VCaP (cell line): ENCODE measurements around the gene ANO6.
"Not testable (repeated sequence)": the region's sequence is repeated elsewhere in the genome, so short reads cannot be mapped to it uniquely, and the experiment has no call there.

Experiments
- H3K27ac ChIP-seq: fragments of 450-650 bp; 2 replicates; pipeline ENCODE4 v1.5.1; 2017
- TF ChIP-seq, protein P1 (sequence below): fragments of 450-650 bp; conservative IDR thresholded peaks from 2 replicates; pipeline ENCODE4 v1.5.1; 2017; ENCODE audit warnings: mild to moderate bottlenecking, moderate library complexity

Gene ANO6, protein sequence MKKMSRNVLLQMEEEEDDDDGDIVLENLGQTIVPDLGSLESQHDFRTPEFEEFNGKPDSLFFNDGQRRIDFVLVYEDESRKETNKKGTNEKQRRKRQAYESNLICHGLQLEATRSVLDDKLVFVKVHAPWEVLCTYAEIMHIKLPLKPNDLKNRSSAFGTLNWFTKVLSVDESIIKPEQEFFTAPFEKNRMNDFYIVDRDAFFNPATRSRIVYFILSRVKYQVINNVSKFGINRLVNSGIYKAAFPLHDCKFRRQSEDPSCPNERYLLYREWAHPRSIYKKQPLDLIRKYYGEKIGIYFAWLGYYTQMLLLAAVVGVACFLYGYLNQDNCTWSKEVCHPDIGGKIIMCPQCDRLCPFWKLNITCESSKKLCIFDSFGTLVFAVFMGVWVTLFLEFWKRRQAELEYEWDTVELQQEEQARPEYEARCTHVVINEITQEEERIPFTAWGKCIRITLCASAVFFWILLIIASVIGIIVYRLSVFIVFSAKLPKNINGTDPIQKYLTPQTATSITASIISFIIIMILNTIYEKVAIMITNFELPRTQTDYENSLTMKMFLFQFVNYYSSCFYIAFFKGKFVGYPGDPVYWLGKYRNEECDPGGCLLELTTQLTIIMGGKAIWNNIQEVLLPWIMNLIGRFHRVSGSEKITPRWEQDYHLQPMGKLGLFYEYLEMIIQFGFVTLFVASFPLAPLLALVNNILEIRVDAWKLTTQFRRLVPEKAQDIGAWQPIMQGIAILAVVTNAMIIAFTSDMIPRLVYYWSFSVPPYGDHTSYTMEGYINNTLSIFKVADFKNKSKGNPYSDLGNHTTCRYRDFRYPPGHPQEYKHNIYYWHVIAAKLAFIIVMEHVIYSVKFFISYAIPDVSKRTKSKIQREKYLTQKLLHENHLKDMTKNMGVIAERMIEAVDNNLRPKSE

DNA sequence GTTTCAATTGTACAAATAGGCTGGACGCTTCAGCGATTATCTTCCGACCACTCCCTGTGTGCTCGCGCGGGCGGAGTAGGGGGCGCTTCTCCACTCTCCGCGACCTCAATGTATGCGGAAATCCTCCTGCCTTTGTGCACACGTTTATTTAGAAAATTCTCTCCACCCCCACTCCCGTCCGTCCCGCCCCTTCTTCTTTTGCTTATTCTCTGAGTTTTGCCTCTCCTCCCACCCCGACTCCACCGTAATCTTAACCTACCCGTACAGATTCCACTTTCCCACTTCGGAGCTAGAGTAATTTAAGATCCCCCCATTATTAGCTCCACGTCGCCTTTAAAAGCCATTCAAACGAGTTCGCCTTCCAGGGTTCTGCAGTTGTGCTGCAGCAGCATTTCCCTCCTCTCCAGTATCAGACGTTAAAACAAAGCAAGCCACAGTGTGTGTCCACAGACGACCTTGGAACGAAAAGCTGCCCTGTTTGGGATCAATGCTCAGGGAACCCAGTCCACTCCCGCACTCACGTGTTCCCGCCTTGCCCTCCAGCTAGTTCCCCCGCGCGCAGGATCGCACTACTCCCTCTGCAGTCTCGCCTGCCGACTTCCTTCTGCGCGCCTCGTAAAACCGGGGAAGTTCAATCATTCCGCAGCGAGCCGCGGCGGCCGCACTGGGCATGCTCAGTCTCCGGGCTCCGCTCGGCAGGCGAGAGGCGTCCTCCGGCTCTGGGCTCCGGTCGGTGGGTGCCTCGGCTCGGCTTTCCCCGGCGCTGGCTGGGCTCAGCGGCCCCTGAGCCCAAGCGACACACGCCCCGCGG, at the start of gene ANO6:
ANO6 (plus strand) TSS at position 677 of the 811 bp plus-strand sequence. CDS start 227 bp downstream, outside the sequence.
- H3K27ac ChIP-seq, result peak within 1 kb of the TSS; percentile 89
- TF ChIP-seq, protein P1, sequence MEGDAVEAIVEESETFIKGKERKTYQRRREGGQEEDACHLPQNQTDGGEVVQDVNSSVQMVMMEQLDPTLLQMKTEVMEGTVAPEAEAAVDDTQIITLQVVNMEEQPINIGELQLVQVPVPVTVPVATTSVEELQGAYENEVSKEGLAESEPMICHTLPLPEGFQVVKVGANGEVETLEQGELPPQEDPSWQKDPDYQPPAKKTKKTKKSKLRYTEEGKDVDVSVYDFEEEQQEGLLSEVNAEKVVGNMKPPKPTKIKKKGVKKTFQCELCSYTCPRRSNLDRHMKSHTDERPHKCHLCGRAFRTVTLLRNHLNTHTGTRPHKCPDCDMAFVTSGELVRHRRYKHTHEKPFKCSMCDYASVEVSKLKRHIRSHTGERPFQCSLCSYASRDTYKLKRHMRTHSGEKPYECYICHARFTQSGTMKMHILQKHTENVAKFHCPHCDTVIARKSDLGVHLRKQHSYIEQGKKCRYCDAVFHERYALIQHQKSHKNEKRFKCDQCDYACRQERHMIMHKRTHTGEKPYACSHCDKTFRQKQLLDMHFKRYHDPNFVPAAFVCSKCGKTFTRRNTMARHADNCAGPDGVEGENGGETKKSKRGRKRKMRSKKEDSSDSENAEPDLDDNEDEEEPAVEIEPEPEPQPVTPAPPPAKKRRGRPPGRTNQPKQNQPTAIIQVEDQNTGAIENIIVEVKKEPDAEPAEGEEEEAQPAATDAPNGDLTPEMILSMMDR, result 0 out of 2 replicates have a peak, but pooled peaks have one; percentile 28

DNA sequence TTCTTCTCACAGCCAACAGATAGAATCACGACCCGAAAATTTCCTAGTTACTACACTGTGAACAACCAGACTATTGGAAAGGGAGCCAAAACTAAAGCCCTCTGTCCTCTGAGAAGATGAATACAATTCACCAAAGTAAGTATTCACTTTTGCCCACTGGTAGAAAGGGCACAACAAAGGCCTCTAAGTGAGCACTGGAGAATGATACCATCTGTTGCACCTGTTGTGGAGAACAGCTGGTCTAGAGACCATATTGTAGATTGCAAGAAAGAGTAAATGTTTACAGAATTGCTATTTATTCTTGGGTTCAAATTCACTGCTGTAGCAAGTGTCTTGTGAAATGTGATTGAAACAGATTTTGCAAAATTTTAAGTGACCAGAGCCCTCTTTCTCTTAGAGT, 46.9 kb upstream of the ANO6 start:
- TF ChIP-seq, protein P1, result no peak
- no peak overlapping the region for H3K27ac ChIP-seq

GRCh38 chr12:45170456-45171042, 45.3 kb upstream of the ANO6 start:
- TF ChIP-seq, protein P1, result peak; percentile 95
- no peak overlapping the region for H3K27ac ChIP-seq

DNA sequence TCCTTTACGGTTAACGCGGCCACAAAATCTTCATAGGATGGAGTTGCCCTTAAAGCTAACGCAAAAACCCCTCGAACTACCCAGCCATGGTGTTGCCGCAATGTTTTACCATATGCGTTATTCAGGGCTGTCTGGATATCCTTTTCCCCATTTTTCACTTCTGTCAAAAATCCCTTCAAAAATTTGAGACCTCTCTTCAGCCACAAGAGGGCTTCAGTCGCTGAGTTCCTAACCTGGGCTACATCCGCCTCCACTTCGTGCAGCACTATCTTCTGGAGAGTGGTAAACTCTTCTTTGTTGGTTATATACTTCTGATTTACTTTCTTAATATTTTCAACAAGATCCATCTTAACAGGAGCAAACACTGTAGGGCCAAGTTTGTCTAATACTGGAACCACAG, 42.6 kb upstream of the ANO6 start:
- not testable (repeated sequence) for H3K27ac ChIP-seq
- TF ChIP-seq, protein P1, result peak; percentile 78

DNA sequence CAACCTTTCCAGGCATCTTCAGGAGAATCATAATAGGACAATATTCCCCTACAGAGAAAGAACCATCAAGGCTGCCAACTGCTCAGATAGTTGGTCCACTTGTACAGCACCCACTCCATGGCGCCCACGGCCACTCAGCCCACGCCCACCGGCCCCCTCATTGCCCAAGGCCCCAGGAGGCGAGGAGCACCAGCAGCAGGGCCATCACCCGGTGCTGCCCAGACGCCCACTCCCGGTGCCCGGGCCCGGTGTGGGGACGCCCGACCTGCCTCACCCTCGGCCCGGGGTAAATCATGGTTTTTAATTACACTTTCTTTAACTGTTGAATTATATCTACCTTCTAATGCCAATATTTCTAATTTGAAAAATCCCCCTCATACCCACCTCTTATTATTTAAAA, 41.3 kb upstream of the ANO6 start:
- no peak overlapping the region for H3K27ac ChIP-seq
- TF ChIP-seq, protein P1, result no peak

- TF ChIP-seq, protein P1, result no peak
Observed at GRCh38 chr12:45178771-45179170, 37.1 kb upstream of the ANO6 start.

More at GRCh38 chr12:45178771-45179170, 37.1 kb upstream of the ANO6 start:
- no peak overlapping the region for H3K27ac ChIP-seq
